ENCODE data around the gene TIMM8A. TPM values are rescaled to one million over a fixed set of nuclear protein-coding genes. Genes with fewer than 3 reads are reported as not detected.

The TIMM8A gene, protein sequence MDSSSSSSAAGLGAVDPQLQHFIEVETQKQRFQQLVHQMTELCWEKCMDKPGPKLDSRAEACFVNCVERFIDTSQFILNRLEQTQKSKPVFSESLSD
- 16.8 and 17.1 TPM in 2 replicates for total RNA-seq

DNA sequence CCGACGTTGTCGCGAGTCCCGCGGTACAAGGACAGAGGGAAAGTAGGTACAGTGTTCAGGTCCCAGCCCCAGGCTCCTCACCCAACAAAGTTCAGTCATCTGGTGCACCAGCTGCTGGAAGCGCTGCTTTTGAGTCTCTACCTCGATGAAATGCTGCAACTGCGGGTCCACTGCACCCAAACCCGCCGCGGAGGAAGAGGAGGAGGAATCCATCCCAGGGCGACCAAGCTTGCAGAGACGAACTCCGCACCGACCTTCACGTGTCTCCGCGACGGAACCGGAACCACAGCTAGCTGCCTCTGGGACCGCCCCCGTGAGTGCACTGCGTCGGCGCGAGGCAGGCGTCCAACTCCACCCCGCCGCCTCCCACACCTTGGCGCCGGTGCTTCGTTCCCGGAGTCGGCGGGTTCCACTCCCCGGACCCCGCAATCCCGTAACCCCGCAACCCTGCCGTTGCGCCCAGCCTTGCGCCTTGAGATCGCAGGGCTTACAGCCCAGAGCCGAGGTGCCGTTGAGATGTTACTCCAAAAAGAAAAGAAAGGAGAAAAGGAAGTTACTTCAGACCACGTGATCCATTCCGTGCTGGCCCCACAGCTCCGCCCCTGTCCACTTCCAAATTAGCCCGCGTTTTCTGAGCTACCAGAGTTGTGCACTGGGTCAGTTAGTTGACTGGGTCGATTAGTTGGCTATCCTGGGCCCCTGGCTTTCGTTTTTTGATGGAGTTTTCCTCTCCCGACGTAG, at the start of gene TIMM8A:
Gene TIMM8A, minus strand, starts transcription at position 291 of the 741 bp plus-strand sequence. Its CDS starts 78 bp downstream, at position 213.
- H3K27me3 Mint-ChIP-seq: no peaks in the 10 kb centered on the region

DNA sequence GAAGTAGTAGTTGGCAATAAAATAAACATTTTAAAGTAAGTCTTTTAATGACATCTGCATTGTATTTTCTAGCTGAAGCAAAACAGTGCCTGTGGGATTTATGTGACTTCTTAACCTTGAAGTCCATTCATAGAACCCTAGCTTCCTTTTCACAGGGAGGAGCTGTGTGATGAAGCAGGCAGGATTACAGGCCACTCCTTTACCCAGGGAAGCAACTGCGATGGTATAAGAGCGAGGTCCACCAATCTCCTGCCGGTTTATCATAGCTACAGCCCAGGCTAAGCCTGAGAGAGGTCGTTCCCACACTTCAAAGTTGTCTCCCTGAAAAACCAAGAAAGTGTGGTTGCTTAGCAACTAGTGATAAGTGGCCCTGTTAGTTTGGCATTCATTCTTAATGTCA, 49.2 kb upstream of the TIMM8A start:
- intact Hi-C loops (cut with micrococcal nuclease): no loop called here
- no peak for ATAC-seq (ENCODE audit: low read depth)

More for the DNA sequence above, at the start of gene TIMM8A:
- ATAC-seq (ENCODE audit: low read depth) (peak; percentile 99), DNase-seq (peak; percentile 71)
- intact Hi-C loops (cut with micrococcal nuclease): loop anchor here (1.0 to 2.0 kb wide), 4 partner anchors 22 to 60 kb away; partner anchors contain the start of genes BTK and HNRNPH2
- CTCF ChIA-PET: interaction anchor here (0.9 to 1.8 kb wide), 2 partner anchors 19 to 42 kb away, joined by 3 to 10 read pairs; partner anchors contain the start of gene RPL36A
- Mint-ChIP-seq H3K9me3 (no peaks in the 10 kb centered on the region), H3K27ac (peak within 1 kb of the TSS; percentile 89), H3K4me1 (peaks cover 13% of the 10 kb centered on the region), H3K4me3 (peak within 1 kb of the TSS; percentile 91), H3K36me3 (ENCODE audit: low read depth) (peaks cover 43% of the 10 kb centered on the region)
- TF ChIP-seq, protein P1, sequence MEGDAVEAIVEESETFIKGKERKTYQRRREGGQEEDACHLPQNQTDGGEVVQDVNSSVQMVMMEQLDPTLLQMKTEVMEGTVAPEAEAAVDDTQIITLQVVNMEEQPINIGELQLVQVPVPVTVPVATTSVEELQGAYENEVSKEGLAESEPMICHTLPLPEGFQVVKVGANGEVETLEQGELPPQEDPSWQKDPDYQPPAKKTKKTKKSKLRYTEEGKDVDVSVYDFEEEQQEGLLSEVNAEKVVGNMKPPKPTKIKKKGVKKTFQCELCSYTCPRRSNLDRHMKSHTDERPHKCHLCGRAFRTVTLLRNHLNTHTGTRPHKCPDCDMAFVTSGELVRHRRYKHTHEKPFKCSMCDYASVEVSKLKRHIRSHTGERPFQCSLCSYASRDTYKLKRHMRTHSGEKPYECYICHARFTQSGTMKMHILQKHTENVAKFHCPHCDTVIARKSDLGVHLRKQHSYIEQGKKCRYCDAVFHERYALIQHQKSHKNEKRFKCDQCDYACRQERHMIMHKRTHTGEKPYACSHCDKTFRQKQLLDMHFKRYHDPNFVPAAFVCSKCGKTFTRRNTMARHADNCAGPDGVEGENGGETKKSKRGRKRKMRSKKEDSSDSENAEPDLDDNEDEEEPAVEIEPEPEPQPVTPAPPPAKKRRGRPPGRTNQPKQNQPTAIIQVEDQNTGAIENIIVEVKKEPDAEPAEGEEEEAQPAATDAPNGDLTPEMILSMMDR (IDR thresholded peaks at IDR 0.05): no peak
- POLR2A ChIA-PET: interaction anchor here (0.6 to 2.9 kb wide), 12 partner anchors 9 to 583 kb away, joined by 3 to 27 read pairs (median 5); partner anchors contain the start of genes BTK, GLA, HNRNPH2 and RPL36A

DNA sequence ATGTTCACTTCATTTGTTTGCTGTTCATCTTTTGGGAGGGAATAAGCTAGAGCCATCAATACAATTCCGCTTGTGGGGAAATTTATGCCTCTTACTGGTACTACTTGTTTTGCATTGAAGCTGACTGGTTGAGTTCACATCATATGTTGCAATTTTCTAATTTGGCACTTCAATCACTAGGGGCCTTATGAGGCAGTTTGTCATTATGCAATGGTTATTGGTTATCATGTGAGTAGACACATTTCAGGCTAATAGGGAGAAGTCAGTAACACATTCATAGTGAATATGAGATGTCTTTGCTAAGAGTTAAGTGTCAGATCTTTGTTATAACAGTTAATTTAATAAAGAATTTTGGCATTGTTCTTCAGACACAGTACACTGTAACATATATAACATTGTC, 47.2 kb upstream of the TIMM8A start:
- DNase-seq (no peak), ATAC-seq (ENCODE audit: low read depth) (no peak)
- ChIA-PET POLR2A (interaction anchor here (1.0 to 1.9 kb wide), 3 partner anchors 10 to 37 kb away, joined by 3 to 7 read pairs (median 3); partner anchors contain the start of gene BTK), CTCF (no interaction called here)
- H3K4me3 Mint-ChIP-seq: no peak overlapping the region
- intact Hi-C loops (cut with micrococcal nuclease): loop anchor here (1.0 kb wide), 1 partner anchor 12 kb away; the partner anchor contains the start of gene GLA
- no peaks in the 10 kb centered on the region for H3K27me3 Mint-ChIP-seq
- H3K9me3 Mint-ChIP-seq: no peaks in the 10 kb centered on the region
- no peak overlapping the region for H3K27ac Mint-ChIP-seq
- peaks cover 61% of the 10 kb centered on the region for H3K36me3 Mint-ChIP-seq (ENCODE audit: low read depth)
- TF ChIP-seq, protein P1 (IDR thresholded peaks at IDR 0.05): no peak
- peaks cover 33% of the 10 kb centered on the region for H3K4me1 Mint-ChIP-seq

More for the DNA sequence above, 49.2 kb upstream of the TIMM8A start:
- Mint-ChIP-seq H3K4me1 (peaks cover 14% of the 10 kb centered on the region), H3K9me3 (no peaks in the 10 kb centered on the region), H3K27ac (no peak overlapping the region), H3K4me3 (no peak overlapping the region), H3K27me3 (no peaks in the 10 kb centered on the region), H3K36me3 (ENCODE audit: low read depth) (peaks cover 56% of the 10 kb centered on the region)
- DNase-seq: no peak
- POLR2A ChIA-PET: no interaction called here
- CTCF ChIA-PET: no interaction called here
- TF ChIP-seq, protein P1 (IDR thresholded peaks at IDR 0.05): no peak

DNA sequence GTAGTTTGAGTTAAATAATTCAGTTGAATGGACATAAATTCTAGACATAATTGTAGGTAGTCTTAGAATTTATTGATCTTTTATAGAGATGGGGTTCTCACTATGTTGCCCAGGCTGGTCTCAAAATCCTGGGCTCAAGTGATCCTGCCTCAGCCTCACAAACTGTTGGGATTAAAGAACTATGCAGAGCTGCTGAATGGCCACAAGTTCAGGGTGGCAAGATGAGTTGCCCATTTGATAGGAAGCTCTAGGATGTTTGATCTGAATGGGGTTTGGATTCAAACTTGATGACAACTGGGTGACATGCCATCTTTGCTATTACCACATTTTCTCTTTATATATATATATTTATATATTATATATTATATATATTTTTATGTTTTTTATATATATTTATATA, 45.8 kb upstream of the TIMM8A start:
- H3K27me3 Mint-ChIP-seq: no peaks in the 10 kb centered on the region
- intact Hi-C loops (cut with micrococcal nuclease): no loop called here
- H3K4me1 Mint-ChIP-seq: peaks cover 37% of the 10 kb centered on the region
- no peak for DNase-seq
- ATAC-seq (ENCODE audit: low read depth): no peak
- POLR2A ChIA-PET: interaction anchor here (0.7 kb wide), 1 partner anchor 72 kb away, joined by 5 read pairs; no protein-coding TSS in a partner anchor
- H3K4me3 Mint-ChIP-seq: no peak overlapping the region
- CTCF ChIA-PET: no interaction called here
- TF ChIP-seq, protein P1 (IDR thresholded peaks at IDR 0.05): no peak
- no peaks in the 10 kb centered on the region for H3K9me3 Mint-ChIP-seq
- peaks cover 49% of the 10 kb centered on the region for H3K36me3 Mint-ChIP-seq (ENCODE audit: low read depth)
- H3K27ac Mint-ChIP-seq: no peak overlapping the region

All from activated B cell treated with CpG ODN at 0.5 μM for 24 hours (primary cell).